ENCODE data around the gene ABCC9.

ABCC9 gene

GRCh38 chr12:21877293-21877982, 63.8 kb downstream of the ABCC9 start:
- no peak for DNase-seq (ENCODE audit: low read depth)

- DNase-seq (ENCODE audit: low read depth): no peak
Measured at GRCh38 chr12:21865846-21866245, 75.4 kb downstream of the ABCC9 start.

GRCh38 chr12:21860534-21860933, 80.7 kb downstream of the ABCC9 start:
- no peak for DNase-seq (ENCODE audit: low read depth)

- no peak for DNase-seq (ENCODE audit: low read depth)
Measured at GRCh38 chr12:21860128-21860527, 81.1 kb downstream of the ABCC9 start.

GRCh38 chr12:21852251-21852650, 89.0 kb downstream of the ABCC9 start:
- peak; percentile 38 for DNase-seq (ENCODE audit: low read depth)

GRCh38 chr12:21851151-21851550, 90.1 kb downstream of the ABCC9 start:
- no peak for DNase-seq (ENCODE audit: low read depth)

- no peak for DNase-seq (ENCODE audit: low read depth)
Measured at GRCh38 chr12:21850419-21850818, 90.8 kb downstream of the ABCC9 start.

- DNase-seq (ENCODE audit: low read depth): no peak
Measured at GRCh38 chr12:21849878-21850277, 91.3 kb downstream of the ABCC9 start.

- no peak for DNase-seq (ENCODE audit: low read depth)
Measured at GRCh38 chr12:21848192-21848591, 93.0 kb downstream of the ABCC9 start.

- no peak for DNase-seq (ENCODE audit: low read depth)
Measured at GRCh38 chr12:21843795-21844194, 97.4 kb downstream of the ABCC9 start.

GRCh38 chr12:21839776-21840175, 101.5 kb downstream of the ABCC9 start:
- no peak for DNase-seq (ENCODE audit: low read depth)

- no peak for DNase-seq (ENCODE audit: low read depth)
Measured at GRCh38 chr12:21837847-21838246, 103.4 kb downstream of the ABCC9 start.

- DNase-seq (ENCODE audit: low read depth): no peak
Measured at GRCh38 chr12:21831791-21832344, 109.4 kb downstream of the ABCC9 start.

GRCh38 chr12:21828779-21829178, 112.4 kb downstream of the ABCC9 start:
- DNase-seq (ENCODE audit: low read depth): no peak

- no peak for DNase-seq (ENCODE audit: low read depth)
Measured at GRCh38 chr12:21828136-21828775, 113.0 kb downstream of the ABCC9 start.

GRCh38 chr12:21827083-21827482, 114.1 kb downstream of the ABCC9 start:
- no peak for DNase-seq (ENCODE audit: low read depth)

- DNase-seq (ENCODE audit: low read depth): no peak
Measured at GRCh38 chr12:21826618-21826910, 114.7 kb downstream of the ABCC9 start.

GRCh38 chr12:21825886-21826617, 115.2 kb downstream of the ABCC9 start:
- no peak for DNase-seq (ENCODE audit: low read depth)

- no peak for DNase-seq (ENCODE audit: low read depth)
Measured at GRCh38 chr12:21823581-21823980, 117.6 kb downstream of the ABCC9 start.

GRCh38 chr12:21819678-21820077, 121.5 kb downstream of the ABCC9 start:
- DNase-seq (ENCODE audit: low read depth): no peak

- DNase-seq (ENCODE audit: low read depth): peak; percentile 22
Measured at GRCh38 chr12:21819236-21819635, 122.0 kb downstream of the ABCC9 start.

- DNase-seq (ENCODE audit: low read depth): peak; percentile 34
Measured at GRCh38 chr12:21818627-21819026, 122.6 kb downstream of the ABCC9 start.

Data from non-pigmented ciliary epithelial cell (primary cell).